ENCODE results near the gene MAD1L1.

Gene MAD1L1

GRCh38 chr7:1900847-1901246 lies 331.9 kb downstream of the MAD1L1 start:
- DNase-seq, result no peak

- DNase-seq, result no peak
Measured at GRCh38 chr7:1899951-1900762, 332.6 kb downstream of the MAD1L1 start.

GRCh38 chr7:1899196-1899595 lies 333.5 kb downstream of the MAD1L1 start:
- DNase-seq, result no peak

- DNase-seq, result no peak
Measured at GRCh38 chr7:1898628-1899185, 334.0 kb downstream of the MAD1L1 start.

GRCh38 chr7:1897861-1898627 lies 334.7 kb downstream of the MAD1L1 start:
- no peak for DNase-seq

GRCh38 chr7:1897076-1897860 lies 335.5 kb downstream of the MAD1L1 start:
- no peak for DNase-seq

GRCh38 chr7:1895664-1896515 lies 336.9 kb downstream of the MAD1L1 start:
- no peak for DNase-seq

- DNase-seq, result no peak
Measured at GRCh38 chr7:1894906-1895663, 337.7 kb downstream of the MAD1L1 start.

- no peak for DNase-seq
Measured at GRCh38 chr7:1894313-1894900, 338.3 kb downstream of the MAD1L1 start.

- DNase-seq, result no peak
Measured at GRCh38 chr7:1893451-1893850, 339.3 kb downstream of the MAD1L1 start.

GRCh38 chr7:1893036-1893435 lies 339.7 kb downstream of the MAD1L1 start:
- no peak for DNase-seq

GRCh38 chr7:1892011-1892965 lies 340.5 kb downstream of the MAD1L1 start:
- no peak for DNase-seq

- DNase-seq, result no peak
Measured at GRCh38 chr7:1890289-1891235, 342.2 kb downstream of the MAD1L1 start.

- DNase-seq, result no peak
Measured at GRCh38 chr7:1889556-1890181, 343.1 kb downstream of the MAD1L1 start.

- DNase-seq, result no peak
Measured at GRCh38 chr7:1889091-1889490, 343.7 kb downstream of the MAD1L1 start.

GRCh38 chr7:1888425-1888824 lies 344.3 kb downstream of the MAD1L1 start:
- DNase-seq, result no peak

GRCh38 chr7:1887251-1887650 lies 345.5 kb downstream of the MAD1L1 start:
- DNase-seq, result no peak

Data from NK-92 treated with Interleukin-12 subunit alpha and Interleukin-12 subunit beta, amount 100 ng/mL, for 24 hours (cell line).